OCI-LY7 (cell line): ENCODE measurements around the gene CELF1.

Experiments
- CTCF ChIP-seq: fragments of 200-600 bp; sonication (generic); conservative IDR thresholded peaks from 2 replicates; pipeline ENCODE4 v1.5.1; 2014; ENCODE audit warnings: mild to moderate bottlenecking, antibody characterized with exemption, low read length, moderate library complexity, mixed read lengths
- EZH2phosphoT487 ChIP-seq: fragments of 200-600 bp; sonication (generic); IDR thresholded peaks from 2 replicates; pipeline ENCODE4 v1.6.1; 2018; ENCODE audit warnings: low read depth, borderline replicate concordance, mild to moderate bottlenecking, mixed run types, antibody characterized with exemption, low read length, moderate library complexity, mixed read lengths

GRCh38 chr11:47451436-47451835 is 101.5 kb downstream of the CELF1 start:
- no peak for TF ChIP-seq CTCF
- TF ChIP-seq EZH2phosphoT487, result no peak
